Activated gamma-delta T cell treated with Interleukin-2 at 50 U/mL for 16 hours (primary cell): Measurements from ENCODE around the gene CBLN3.

Experiments
- DNase-seq: peaks from one replicate; pipeline ENCODE4 v3.0.0-alpha.2; 2020

Gene CBLN3

GRCh38 chr14:24438223-24439097 is 9.0 kb upstream of the CBLN3 start:
- DNase-seq = no peak

GRCh38 chr14:24437736-24438067 is 8.2 kb upstream of the CBLN3 start:
- DNase-seq = no peak

- DNase-seq = no peak
Observed at GRCh38 chr14:24437020-24437735, 7.7 kb upstream of the CBLN3 start.

- DNase-seq = peak; percentile 29
Observed at GRCh38 chr14:24436355-24437019, 7.0 kb upstream of the CBLN3 start.

- no peak for DNase-seq
Observed at GRCh38 chr14:24435998-24436354, 6.5 kb upstream of the CBLN3 start.

- DNase-seq = no peak
Observed at GRCh38 chr14:24435192-24435810, 5.8 kb upstream of the CBLN3 start.

GRCh38 chr14:24434676-24435075 is 5.2 kb upstream of the CBLN3 start:
- no peak for DNase-seq

GRCh38 chr14:24434036-24434435 is 4.6 kb upstream of the CBLN3 start:
- no peak for DNase-seq

GRCh38 chr14:24432259-24433131 is 3.0 kb upstream of the CBLN3 start:
- no peak for DNase-seq

GRCh38 chr14:24431569-24432258 is 2.2 kb upstream of the CBLN3 start:
- DNase-seq = peak; percentile 89

- peak; percentile 26 for DNase-seq
Observed at GRCh38 chr14:24430682-24431568, 1.5 kb upstream of the CBLN3 start.

GRCh38 chr14:24430143-24430681 is 744 bp upstream of the CBLN3 start:
- DNase-seq = peak; percentile 47

GRCh38 chr14:24428628-24429394 is 657 bp downstream of the CBLN3 start:
- no peak for DNase-seq

- DNase-seq = no peak
Observed at GRCh38 chr14:24427537-24428508, 1.6 kb downstream of the CBLN3 start.

GRCh38 chr14:24426912-24427536 is 2.4 kb downstream of the CBLN3 start:
- DNase-seq = no peak

- DNase-seq = no peak
Observed at GRCh38 chr14:24426150-24426911, 3.1 kb downstream of the CBLN3 start.

- DNase-seq = no peak
Observed at GRCh38 chr14:24425704-24426103, 3.8 kb downstream of the CBLN3 start.
